Putamen (tissue), 1 donor: ENCODE results near the gene HDAC8.

Experiments used
- DNase-seq: peaks from one replicate; pipeline ENCODE4 v3.0.0-alpha.2; 2016; ENCODE audit warnings: low spot score

The HDAC8 gene

GRCh38 chrX:72294497-72294896 lies 278.1 kb downstream of the HDAC8 start:
- DNase-seq, result no peak

DNA sequence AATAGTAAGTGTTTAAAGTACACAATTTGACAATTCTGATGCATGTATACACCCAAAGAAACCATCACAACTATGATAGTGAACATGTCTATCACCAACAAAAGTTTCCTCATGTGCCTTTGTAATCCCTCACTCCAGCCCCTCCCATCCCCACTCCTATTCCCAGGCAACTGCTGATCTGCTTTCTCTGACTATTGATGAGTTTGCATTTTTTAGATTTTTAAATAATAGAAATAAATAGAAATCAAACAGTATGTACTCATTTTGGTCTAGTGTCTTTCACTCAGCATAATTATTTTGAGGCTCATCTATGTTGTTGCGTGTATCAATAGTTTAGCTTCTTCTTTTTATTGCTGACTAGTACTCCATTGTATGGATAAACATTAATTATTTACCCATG lies 290.3 kb downstream of the HDAC8 start:
- DNase-seq, result no peak

DNA sequence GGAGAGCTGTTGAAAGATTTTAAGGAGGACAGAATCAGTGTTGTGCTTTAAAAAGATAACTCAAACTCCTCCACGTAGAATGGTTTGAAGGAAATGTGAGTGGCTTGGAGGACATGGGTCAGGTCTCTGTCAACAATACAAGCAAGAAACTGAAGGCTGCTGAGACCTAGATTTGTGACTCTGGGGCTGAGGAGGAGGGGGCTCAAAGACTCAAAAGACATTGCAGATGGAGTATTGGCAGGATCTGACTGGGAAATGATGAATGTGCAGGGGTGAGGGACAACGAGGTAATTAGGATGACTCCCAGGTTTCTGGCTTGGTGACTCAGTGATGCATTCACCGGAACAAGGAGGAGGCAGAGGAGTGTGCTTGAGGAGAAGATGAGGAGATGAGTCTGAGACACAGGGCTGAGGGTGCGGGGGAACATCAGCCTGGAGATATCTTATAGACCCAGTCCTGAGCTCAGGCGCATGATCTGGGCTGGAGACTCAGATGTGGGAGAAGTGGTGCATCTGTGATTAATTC lies 292.3 kb downstream of the HDAC8 start:
- DNase-seq, result peak; percentile 43
